HepG2 (cell line): Measurements from ENCODE around the gene METRN. TPM values are rescaled to one million over a fixed set of nuclear protein-coding genes. Genes with fewer than 3 reads are reported as not detected.
A peak's percentile ranks its signal among the peaks of the same experiment; 100 is the strongest.

Source experiments
- ATM ChIP-seq: fragments of 450-650 bp; IDR thresholded peaks from 2 replicates; pipeline ENCODE4 v1.7.1; 2017; ENCODE audit warnings: mild to moderate bottlenecking, borderline replicate concordance
- CCDC6 ChIP-seq: sonication (generic); formaldehyde crosslinking; IDR thresholded peaks from 2 replicates; pipeline ENCODE4 v1.8.1; 2022; ENCODE audit warnings: mild to moderate bottlenecking, missing genetic modification reagents, moderate library complexity
- DNMT1 ChIP-seq: sonication (generic); formaldehyde crosslinking; IDR thresholded peaks from 2 replicates; pipeline ENCODE4 v1.5.1; 2020; ENCODE audit warnings: mild to moderate bottlenecking, missing genetic modification reagents
- EP300 ChIP-seq, 3 experiments: sonication (generic) in 1 of 3; formaldehyde crosslinking in 1 of 3; IDR thresholded peaks; 2 replicates each; pipeline versions ENCODE4 v1.5.1 to v1.6.1; 2011 to 2020; ENCODE audit warnings: low read depth in 2 of 3, low read length in 2 of 3, borderline replicate concordance in 1 of 3, improper control_type of control experiment in 1 of 3, mild to moderate bottlenecking in 1 of 3, missing genetic modification reagents in 1 of 3, moderate library complexity in 1 of 3
- FOXP4 ChIP-seq: sonication (generic); formaldehyde crosslinking; IDR thresholded peaks from 2 replicates; pipeline ENCODE4 v1.4.0; 2020; ENCODE audit warnings: missing genetic modification reagents
- HDAC1 ChIP-seq: sonication (generic); formaldehyde crosslinking; IDR thresholded peaks from 2 replicates; pipeline ENCODE4 v1.5.1; 2020; ENCODE audit warnings: mild to moderate bottlenecking, missing genetic modification reagents
- HNF4A ChIP-seq: sonication (generic); formaldehyde crosslinking; IDR thresholded peaks from 2 replicates; pipeline ENCODE4 v1.4.0; 2020; ENCODE audit warnings: missing genetic modification reagents
- HOXA5 ChIP-seq: sonication (generic); formaldehyde crosslinking; IDR thresholded peaks from 2 replicates; pipeline ENCODE4 v1.4.0; 2020; ENCODE audit warnings: missing genetic modification reagents
- MAX ChIP-seq: IDR thresholded peaks from 2 replicates; pipeline ENCODE4 v1.6.1; 2012; ENCODE audit warnings: inconsistent platforms
- MAZ ChIP-seq, 2 experiments: sonication (generic) in 1 of 2; formaldehyde crosslinking in 1 of 2; IDR thresholded peaks; 2 replicates each; pipeline versions ENCODE4 v1.5.0 to v1.6.1; 2012 to 2020; ENCODE audit warnings: low read depth in 2 of 2, mild to moderate bottlenecking in 2 of 2, borderline replicate concordance in 1 of 2, improper control_type of control experiment in 1 of 2, low read length in 1 of 2, missing genetic modification reagents in 1 of 2, moderate library complexity in 1 of 2
- MED1 ChIP-seq: sonication (generic); formaldehyde crosslinking; IDR thresholded peaks from 2 replicates; pipeline ENCODE4 v1.4.0; 2020; ENCODE audit warnings: missing genetic modification reagents
- PAWR ChIP-seq: sonication (generic); formaldehyde crosslinking; IDR thresholded peaks from 2 replicates; pipeline ENCODE4 v1.4.0; 2020; ENCODE audit warnings: missing genetic modification reagents, mild to moderate bottlenecking, borderline replicate concordance
- PHF5A ChIP-seq: IDR thresholded peaks from one replicate; pipeline ENCODE4 v1.6.1; 2018; ENCODE audit warnings: low read depth, missing genetic modification reagents; ENCODE audit not compliant: unreplicated experiment
- TRIM24 ChIP-seq: sonication (generic); formaldehyde crosslinking; IDR thresholded peaks from 2 replicates; pipeline ENCODE4 v1.8.0; 2022; ENCODE audit warnings: mild to moderate bottlenecking, missing genetic modification reagents
- XRCC5 ChIP-seq: fragments of 200-400 bp; formaldehyde crosslinking; optimal IDR thresholded peaks from 2 replicates; pipeline ENCODE3; 2017; ENCODE audit warnings: mild to moderate bottlenecking, low read length
- ZNF180 ChIP-seq: sonication (generic); formaldehyde crosslinking; IDR thresholded peaks from 2 replicates; pipeline ENCODE4 v1.4.0; 2020; ENCODE audit warnings: low read depth, missing genetic modification reagents, borderline replicate concordance
- ZNF20 ChIP-seq: sonication (generic); formaldehyde crosslinking; IDR thresholded peaks from 2 replicates; pipeline ENCODE4 v1.4.0; 2020; ENCODE audit warnings: mild to moderate bottlenecking, moderate library complexity, missing genetic modification reagents
- ZNF234 ChIP-seq: sonication (generic); formaldehyde crosslinking; conservative IDR thresholded peaks from 2 replicates; pipeline ENCODE4 v1.5.1; 2020; ENCODE audit warnings: mild to moderate bottlenecking, missing genetic modification reagents
- ZNF276 ChIP-seq: sonication (generic); formaldehyde crosslinking; IDR thresholded peaks from 2 replicates; pipeline ENCODE4 v1.4.0; 2020; ENCODE audit warnings: mild to moderate bottlenecking, low read depth, missing genetic modification reagents
- ZNF331 ChIP-seq: sonication (generic); formaldehyde crosslinking; IDR thresholded peaks from 2 replicates; pipeline ENCODE4 v1.4.0; 2020; ENCODE audit warnings: missing genetic modification reagents
- ZNF556 ChIP-seq: sonication (generic); formaldehyde crosslinking; IDR thresholded peaks from 2 replicates; pipeline ENCODE4 v1.4.0; 2020; ENCODE audit warnings: mild to moderate bottlenecking, missing genetic modification reagents, borderline replicate concordance
- ZNF674 ChIP-seq: sonication (generic); formaldehyde crosslinking; IDR thresholded peaks from 2 replicates; pipeline ENCODE4 v1.5.0; 2020; ENCODE audit warnings: low read depth, mild to moderate bottlenecking, missing genetic modification reagents
- polyA plus RNA-seq, 8 experiments: library from polyadenylated mRNA; depleted of rRNA in 3 of 8; stranded (reverse) in 7 of 8; unstranded in 1 of 8; fragments of >200 nt; fragmentation: Illumina TruSeq in 4 of 8; extraction: Trizol in 4 of 8; gene quantifications; 2 replicates each; pipeline versions ENCODE4 v1.2.1 to v1.2.3, GENCODE V29; 2011 to 2016; ENCODE audit warnings: low read depth in 4 of 8, missing spikeins in 1 of 8, mixed read lengths in 1 of 8; ENCODE audit not compliant: insufficient read depth in 1 of 8
- total RNA-seq, 5 experiments: library from RNA; depleted of rRNA; stranded (reverse); fragments of >200 nt; fragmentation: Illumina TruSeq; extraction: Trizol; gene quantifications; 2 replicates each; pipeline ENCODE4 v1.2.3, GENCODE V29; 2016; ENCODE audit warnings: low read depth in 1 of 5

Gene METRN
- total and polyA plus RNA-seq, 2 of the 13 experiments (the other 11 are each of a cell fraction or from before 2014, with no cell fraction given) = 25.5 to 46.1 TPM

GRCh38 chr16:667780-668518 is 47.0 kb upstream of the METRN start, which contains the start of gene RHOT2 (continued):
- peak; percentile 89; the same call in 1 of the 2 replicates for TF ChIP-seq ZNF556
- TF ChIP-seq HDAC1 (CRISPR knock-in tag) = peak; percentile 82
- TF ChIP-seq ZNF276 (CRISPR knock-in tag) = no peak; the same call in 1 of the 2 replicates
- TF ChIP-seq PHF5A (CRISPR knock-in tag) = peak; percentile 97
- TF ChIP-seq TRIM24 = 0 out of 2 replicates have a peak, but pooled peaks have one; percentile 21
- peak; percentile 88 for TF ChIP-seq MED1 (CRISPR knock-in tag)
- peak; percentile 82 for TF ChIP-seq MAX
- peak; percentile 81 for TF ChIP-seq ZNF331 (CRISPR knock-in tag)
- no peak for TF ChIP-seq ZNF674
- no peak for TF ChIP-seq PAWR (CRISPR knock-in tag)
- TF ChIP-seq ZNF234 = peak; percentile 77; the same call in 1 of the 2 replicates
- no peak for TF ChIP-seq HOXA5 (CRISPR knock-in tag)
- peak in 1 of 2 experiments; percentile 44; a peak in 1 of 4 replicates for TF ChIP-seq EP300 (IDR thresholded peaks at IDR 0.05; ENCODE audit: low read depth in 2 of 2, low read length in 2 of 2)
- peak; percentile 38; the same call in 1 of the 2 replicates for TF ChIP-seq EP300 (CRISPR knock-in tag; IDR thresholded peaks at IDR 0.05; ENCODE audit: borderline replicate concordance)
- peak; percentile 97 for TF ChIP-seq XRCC5
- peak; percentile 95 for TF ChIP-seq MAZ (IDR thresholded peaks at IDR 0.05; ENCODE audit: borderline replicate concordance, low read depth, low read length)
- peak; percentile 99 for TF ChIP-seq MAZ (CRISPR knock-in tag; IDR thresholded peaks at IDR 0.05; ENCODE audit: low read depth)
- TF ChIP-seq ZNF20 (CRISPR knock-in tag) = no peak
- TF ChIP-seq HNF4A (CRISPR knock-in tag) = peak; percentile 19; the same call in 1 of the 2 replicates
- TF ChIP-seq ATM = no peak
- TF ChIP-seq ZNF180 (CRISPR knock-in tag) = no peak
- peak; percentile 96 for TF ChIP-seq CCDC6
- TF ChIP-seq FOXP4 (CRISPR knock-in tag) = 0 out of 2 replicates have a peak, but pooled peaks have one; percentile 31
- TF ChIP-seq DNMT1 (CRISPR knock-in tag) = peak; percentile 94
